VCaP (cell line): ENCODE measurements around the gene CRHR1.

Experiments used
- H3K27ac ChIP-seq: fragments of 450-650 bp; 2 replicates; pipeline ENCODE4 v1.5.1; 2017
- TF ChIP-seq, protein P1 (sequence below): fragments of 450-650 bp; conservative IDR thresholded peaks from 2 replicates; pipeline ENCODE4 v1.5.1; 2017; ENCODE audit warnings: mild to moderate bottlenecking, moderate library complexity

Gene CRHR1

DNA sequence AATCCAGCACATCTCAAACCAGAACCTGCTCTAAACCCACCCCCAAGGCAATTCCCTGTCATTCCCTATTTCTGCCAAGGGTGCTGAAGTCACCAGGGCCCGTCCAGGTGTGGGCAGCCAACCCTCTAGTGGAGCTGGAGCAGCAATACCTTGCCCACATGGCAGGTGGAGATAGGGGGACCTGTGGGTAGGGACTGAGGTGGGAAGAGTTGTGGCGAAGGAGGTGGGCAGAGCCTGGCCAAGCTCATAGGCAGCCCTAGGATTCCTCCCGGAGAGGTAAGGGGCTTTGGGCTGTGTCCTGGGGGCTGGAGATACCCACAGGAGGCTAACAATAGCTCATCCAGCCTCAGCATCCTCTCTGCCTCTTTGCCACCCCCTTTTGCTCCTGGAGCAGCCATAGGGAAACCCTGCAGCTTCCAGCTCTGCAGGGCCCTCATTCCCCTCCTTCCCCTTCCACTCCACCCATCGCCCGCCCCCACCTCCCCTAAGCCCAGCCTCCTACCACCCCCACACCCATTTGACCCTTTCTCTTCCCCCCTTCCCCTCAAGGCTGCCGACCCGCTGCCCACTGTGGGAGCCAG, 30.4 kb upstream of the CRHR1 start:
- H3K27ac ChIP-seq, result no peak overlapping the region
- TF ChIP-seq, protein P1, sequence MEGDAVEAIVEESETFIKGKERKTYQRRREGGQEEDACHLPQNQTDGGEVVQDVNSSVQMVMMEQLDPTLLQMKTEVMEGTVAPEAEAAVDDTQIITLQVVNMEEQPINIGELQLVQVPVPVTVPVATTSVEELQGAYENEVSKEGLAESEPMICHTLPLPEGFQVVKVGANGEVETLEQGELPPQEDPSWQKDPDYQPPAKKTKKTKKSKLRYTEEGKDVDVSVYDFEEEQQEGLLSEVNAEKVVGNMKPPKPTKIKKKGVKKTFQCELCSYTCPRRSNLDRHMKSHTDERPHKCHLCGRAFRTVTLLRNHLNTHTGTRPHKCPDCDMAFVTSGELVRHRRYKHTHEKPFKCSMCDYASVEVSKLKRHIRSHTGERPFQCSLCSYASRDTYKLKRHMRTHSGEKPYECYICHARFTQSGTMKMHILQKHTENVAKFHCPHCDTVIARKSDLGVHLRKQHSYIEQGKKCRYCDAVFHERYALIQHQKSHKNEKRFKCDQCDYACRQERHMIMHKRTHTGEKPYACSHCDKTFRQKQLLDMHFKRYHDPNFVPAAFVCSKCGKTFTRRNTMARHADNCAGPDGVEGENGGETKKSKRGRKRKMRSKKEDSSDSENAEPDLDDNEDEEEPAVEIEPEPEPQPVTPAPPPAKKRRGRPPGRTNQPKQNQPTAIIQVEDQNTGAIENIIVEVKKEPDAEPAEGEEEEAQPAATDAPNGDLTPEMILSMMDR, result no peak

GRCh38 chr17:45755050-45755449, 29.1 kb upstream of the CRHR1 start:
- TF ChIP-seq, protein P1, result no peak
- H3K27ac ChIP-seq, result no peak overlapping the region

DNA sequence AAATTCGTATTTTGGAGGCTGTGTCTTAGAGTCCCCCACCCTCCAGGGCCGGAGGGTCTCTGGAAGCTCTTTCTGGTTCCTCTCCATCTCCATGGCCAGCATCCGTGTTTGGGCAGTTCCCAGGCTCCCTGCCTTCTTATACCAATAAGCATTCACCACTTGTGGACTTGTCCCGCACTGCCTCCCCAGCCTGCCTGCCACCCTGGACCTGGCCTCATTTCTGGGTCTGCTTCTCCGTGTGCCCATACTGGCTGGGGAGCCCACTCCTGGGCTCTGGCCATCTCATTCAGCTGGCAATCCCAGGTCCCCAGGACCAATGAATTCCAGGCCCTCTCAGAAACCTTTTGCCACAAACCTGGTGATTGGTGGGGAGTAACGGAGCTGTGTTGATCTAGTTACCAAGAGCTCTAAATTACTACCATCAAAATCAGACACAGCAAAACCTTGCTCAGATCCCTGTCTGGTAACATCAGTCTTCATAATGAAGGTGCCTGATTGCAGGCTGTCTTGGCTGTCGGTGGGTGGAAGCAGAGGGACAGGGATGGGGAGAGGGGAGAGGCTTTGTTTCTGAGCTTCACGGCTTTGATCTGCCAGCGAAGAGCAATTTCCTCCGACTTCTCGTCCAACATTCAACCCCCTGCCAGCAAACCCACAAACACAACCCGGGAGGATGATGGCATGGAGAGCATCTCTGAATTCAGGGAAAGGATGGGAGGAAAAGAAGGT, 27.7 kb upstream of the CRHR1 start:
- TF ChIP-seq, protein P1, result no peak

GRCh38 chr17:45757431-45758218, 26.5 kb upstream of the CRHR1 start:
- TF ChIP-seq, protein P1, result no peak
- H3K27ac ChIP-seq, result no peak overlapping the region

More for the DNA sequence above, 27.7 kb upstream of the CRHR1 start:
- no peak overlapping the region for H3K27ac ChIP-seq

- TF ChIP-seq, protein P1, result no peak
- H3K27ac ChIP-seq, result no peak overlapping the region
These were observed 25.6 kb upstream of the CRHR1 start for GRCh38 chr17:45758544-45758943.

- TF ChIP-seq, protein P1, result no peak
- H3K27ac ChIP-seq, result no peak overlapping the region
These were observed 24.4 kb upstream of the CRHR1 start for GRCh38 chr17:45759761-45760160.

DNA sequence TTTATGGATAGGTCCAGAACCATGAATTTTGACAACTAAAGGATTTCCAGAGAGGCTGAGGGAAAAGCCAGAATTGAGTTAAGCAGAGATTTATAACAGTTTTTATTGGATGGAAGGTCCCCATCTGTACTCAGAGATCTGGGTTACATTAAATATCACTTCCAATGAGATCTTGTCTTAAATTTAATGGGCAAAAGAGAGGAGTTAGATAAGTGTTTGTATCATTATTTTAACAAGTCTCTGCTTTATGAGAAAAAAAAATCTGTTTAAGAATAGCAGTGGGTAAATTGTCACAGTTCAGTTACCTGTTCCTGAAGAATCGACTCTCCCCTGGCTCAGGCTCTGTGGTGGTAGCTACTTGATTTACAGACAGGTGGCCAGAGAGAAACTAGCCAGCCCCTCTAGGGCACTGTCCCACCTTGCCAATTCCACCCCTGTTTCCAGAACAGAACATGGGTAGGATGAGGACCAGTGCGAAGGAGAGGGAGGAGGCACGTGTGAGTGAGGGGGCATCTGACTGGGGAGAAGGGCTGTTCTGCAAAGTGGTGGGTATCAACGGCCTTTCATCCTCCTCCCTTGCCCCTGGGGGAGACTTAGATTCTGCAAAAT, 22.1 kb upstream of the CRHR1 start:
- H3K27ac ChIP-seq, result no peak overlapping the region
- TF ChIP-seq, protein P1, result no peak
